Small intestine (tissue), 7 donors: Measurements from ENCODE around the gene C6. TPM values are rescaled to one million over a fixed set of nuclear protein-coding genes. Genes with fewer than 3 reads are reported as not detected.

Experiments used
- DNase-seq, 2 donors: peaks; one replicate each; pipeline versions ENCODE4 v3.0.0 to v3.0.0-alpha.2; 2013
- FAIRE-seq: peaks from 2 replicates; lab custom pipeline; 2012; peaks lifted over from hg19 to GRCh38; lab: Jason Lieb, UNC
- H3K27ac ChIP-seq, 3 donors: one replicate each; pipeline ENCODE4 v1.5.1; 2013; ENCODE audit warnings: low read length in 2 of 3, mild to moderate bottlenecking in 2 of 3, control low read depth in 1 of 3, inconsistent platforms in 1 of 3, low read depth in 1 of 3, moderate library complexity in 1 of 3
- H3K27me3 ChIP-seq, 3 donors: one replicate each; pipeline ENCODE4 v1.6.1; 2013; ENCODE audit warnings: low read length in 3 of 3, inconsistent platforms in 1 of 3; ENCODE audit not compliant: control insufficient read depth in 3 of 3, insufficient read depth in 3 of 3
- H3K36me3 ChIP-seq, 3 donors: one replicate each; pipeline ENCODE4 v1.6.1; 2013; ENCODE audit warnings: low read length in 3 of 3, inconsistent platforms in 1 of 3, low read depth in 1 of 3, mild to moderate bottlenecking in 1 of 3, moderate library complexity in 1 of 3; ENCODE audit not compliant: control insufficient read depth in 3 of 3, insufficient read depth in 2 of 3
- H3K4me1 ChIP-seq, 3 donors: one replicate each; pipeline ENCODE4 v1.6.1; 2013; ENCODE audit warnings: low read length in 2 of 3, inconsistent platforms in 1 of 3, low read depth in 1 of 3, mild to moderate bottlenecking in 1 of 3, moderate library complexity in 1 of 3; ENCODE audit not compliant: control insufficient read depth in 3 of 3, insufficient read depth in 2 of 3
- H3K4me3 ChIP-seq, 3 donors: one replicate each; pipeline ENCODE4 v1.5.1; 2013; ENCODE audit warnings: low read length in 3 of 3, control low read depth in 1 of 3, inconsistent platforms in 1 of 3, low read depth in 1 of 3, mild to moderate bottlenecking in 1 of 3, moderate library complexity in 1 of 3
- H3K9me3 ChIP-seq, 2 donors: one replicate each; pipeline ENCODE4 v1.6.1; 2013; ENCODE audit warnings: low read depth in 1 of 2, low read length in 1 of 2; ENCODE audit not compliant: control insufficient read depth in 2 of 2, insufficient read depth in 1 of 2
- WGBS, 3 donors: extraction: QIAGEN DNeasy Blood & Tissue Kit; methylation state at CpG; one replicate each; pipeline ENCODE4 v1.1.7; 2013; 5-methylcytosine and 5-hydroxymethylcytosine counted together
- polyA plus RNA-seq, 4 donors: library from polyadenylated mRNA; stranded (reverse) in 3 of 4; unstranded in 1 of 4; fragments of 200-250 nt in 3 of 4; fragments of 120-200 nt in 1 of 4; gene quantifications; one replicate each; pipeline versions ENCODE4 v1.2.1 to v1.2.3, GENCODE V29; 2013
- donor health status: healthy with polysubstance abuse.
- donor health status: control.
- donor health status: control.
- donor health status: Bipolar disorder and iron deficiency.
- donor health status: healthy.

C6 gene
- polyA plus RNA-seq, 4 donors, result 0.27 to 122 (median 0.71) TPM

GRCh38 chr5:41181691-41182564, 31.4 kb downstream of the C6 start:
- H3K27ac ChIP-seq, result peak overlapping the region in 2 of 3 donors; percentile 46 to 75

DNA sequence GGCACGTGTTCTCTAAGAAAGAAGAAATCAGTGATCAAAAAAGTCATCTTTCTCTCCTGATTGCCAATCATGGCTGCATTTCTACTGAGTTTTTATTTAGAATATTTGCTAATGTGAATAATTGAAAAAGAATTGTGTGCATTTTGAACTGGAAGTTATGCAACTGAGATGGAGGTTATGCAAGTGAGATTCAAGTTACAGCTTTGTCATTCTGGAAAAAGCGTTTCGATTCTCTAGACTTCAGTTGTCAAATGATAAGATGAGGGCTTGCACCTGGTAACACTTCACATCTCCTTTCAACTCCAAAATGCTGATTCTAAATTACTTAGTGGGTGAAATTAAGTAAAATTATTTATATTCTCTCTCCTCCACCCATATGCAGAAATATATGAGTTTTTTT, 36.4 kb downstream of the C6 start:
- DNase-seq (no peak), FAIRE-seq (no peak)
- 67 to 84% (median 73%) methylated on average over 3 of the region's 3 CpGs for WGBS, 3 donors
- H3K4me1 ChIP-seq, result peaks cover 0 to 7% (median 3%) of the 10 kb centered on the region in 3 donors
- H3K4me3 ChIP-seq, result no peak overlapping the region
- H3K36me3 ChIP-seq, result peaks cover 0 to 4% (median 0%) of the 10 kb centered on the region in 3 donors
- H3K27ac ChIP-seq, result no peak overlapping the region
- H3K9me3 ChIP-seq, result no peaks in the 10 kb centered on the region
- no peaks in the 10 kb centered on the region for H3K27me3 ChIP-seq

More at GRCh38 chr5:41181691-41182564, 31.4 kb downstream of the C6 start:
- 24 to 50% (median 42%) methylated on average over 5 of the region's 5 CpGs for WGBS, 3 donors
- no peak overlapping the region for H3K4me3 ChIP-seq
- no peaks in the 10 kb centered on the region for H3K36me3 ChIP-seq
- DNase-seq, result peak in 1 of 2 donors; percentile 45
- H3K9me3 ChIP-seq, result no peaks in the 10 kb centered on the region
- H3K4me1 ChIP-seq, result peaks cover 0 to 30% (median 8%) of the 10 kb centered on the region in 3 donors
- no peak for FAIRE-seq
- H3K27me3 ChIP-seq, result no peaks in the 10 kb centered on the region

GRCh38 chr5:41172012-41172411, 41.3 kb downstream of the C6 start:
- DNase-seq (no peak), FAIRE-seq (no peak)
- H3K4me3 ChIP-seq, result no peak overlapping the region
- peaks cover 0 to 8% (median 0%) of the 10 kb centered on the region in 3 donors for H3K36me3 ChIP-seq
- H3K27ac ChIP-seq, result no peak overlapping the region
- H3K27me3 ChIP-seq, result no peaks in the 10 kb centered on the region
- H3K4me1 ChIP-seq, result no peaks in the 10 kb centered on the region
- WGBS, 3 donors, result 74 to 91% (median 85%) methylated on average over 3 of the region's 3 CpGs
- no peaks in the 10 kb centered on the region for H3K9me3 ChIP-seq

- 47 to 83% (median 66%) methylated on average over 1 of the region's 1 CpG for WGBS, 3 donors
- Histone ChIP-seq H3K36me3 (peaks cover 0 to 5% (median 0%) of the 10 kb centered on the region in 3 donors), H3K27me3 (no peaks in the 10 kb centered on the region), H3K9me3 (no peaks in the 10 kb centered on the region), H3K4me1 (no peaks in the 10 kb centered on the region), H3K27ac (no peak overlapping the region), H3K4me3 (no peak overlapping the region)
- no peak for DNase-seq
- FAIRE-seq, result no peak
These were observed 52.1 kb downstream of the C6 start for GRCh38 chr5:41161271-41161670.

- Histone ChIP-seq H3K9me3 (no peaks in the 10 kb centered on the region), H3K27me3 (no peaks in the 10 kb centered on the region), H3K36me3 (peaks cover 0 to 10% (median 0%) of the 10 kb centered on the region in 3 donors), H3K4me3 (no peak overlapping the region), H3K27ac (no peak overlapping the region), H3K4me1 (no peaks in the 10 kb centered on the region)
- DNase-seq (no peak), FAIRE-seq (no peak)
- WGBS, 3 donors, result 78 to 84% (median 79%) methylated on average over 5 of the region's 5 CpGs
These were observed 55.9 kb downstream of the C6 start for GRCh38 chr5:41157272-41157894.

DNA sequence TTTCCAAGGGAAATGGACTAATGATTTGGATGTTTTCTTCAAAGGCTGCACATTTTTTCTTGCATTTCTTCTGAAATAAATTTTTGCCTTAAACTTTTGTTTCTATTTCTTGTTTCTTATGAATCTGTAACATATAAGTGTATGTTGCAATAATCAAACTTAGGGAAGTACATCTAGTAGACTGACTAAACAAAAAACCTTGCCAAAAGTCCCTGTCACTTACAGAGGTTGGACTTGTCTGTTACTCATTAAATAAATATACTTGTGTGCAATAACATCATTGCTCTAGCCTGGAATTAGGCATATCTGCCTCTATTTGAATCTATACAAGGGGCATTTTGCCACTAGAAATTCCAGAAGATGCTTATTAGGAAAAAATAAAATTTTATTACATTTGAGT, 56.6 kb downstream of the C6 start:
- no peak overlapping the region for H3K4me3 ChIP-seq
- no peaks in the 10 kb centered on the region for H3K27me3 ChIP-seq
- H3K27ac ChIP-seq, result no peak overlapping the region
- peaks cover 0 to 10% (median 0%) of the 10 kb centered on the region in 3 donors for H3K36me3 ChIP-seq
- DNase-seq, result no peak
- no peaks in the 10 kb centered on the region for H3K9me3 ChIP-seq
- H3K4me1 ChIP-seq, result no peaks in the 10 kb centered on the region
- FAIRE-seq, result no peak

GRCh38 chr5:41154491-41154890, 58.8 kb downstream of the C6 start:
- no peaks in the 10 kb centered on the region for H3K4me1 ChIP-seq
- H3K4me3 ChIP-seq, result no peak overlapping the region
- DNase-seq (no peak), FAIRE-seq (no peak)
- H3K9me3 ChIP-seq, result no peaks in the 10 kb centered on the region
- no peaks in the 10 kb centered on the region for H3K27me3 ChIP-seq
- no peak overlapping the region for H3K27ac ChIP-seq
- WGBS, 3 donors, result 86 to 90% (median 86%) methylated on average over 3 of the region's 3 CpGs
- peaks cover 0 to 11% (median 0%) of the 10 kb centered on the region in 3 donors for H3K36me3 ChIP-seq

DNA sequence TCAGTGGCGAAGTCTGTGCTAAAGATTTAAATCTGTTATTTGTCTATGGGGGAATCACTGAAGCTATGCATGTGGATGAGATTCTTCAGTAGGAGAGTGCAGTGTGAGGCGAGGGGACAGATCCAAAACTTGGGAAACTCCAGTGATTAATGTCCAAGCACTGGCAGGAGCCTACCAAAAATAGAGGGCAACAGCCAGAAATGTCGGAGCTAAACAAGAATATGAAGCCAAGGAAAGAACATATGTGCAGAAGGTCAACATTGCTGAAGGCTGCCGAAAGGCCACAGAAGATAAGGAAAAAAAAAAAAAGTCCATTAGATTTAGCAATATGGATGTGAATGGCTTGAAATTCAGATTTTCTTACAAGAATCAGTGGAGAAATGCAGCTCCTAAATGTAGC, 61.8 kb downstream of the C6 start:
- FAIRE-seq, result no peak
- H3K36me3 ChIP-seq, result peaks cover 0 to 15% (median 0%) of the 10 kb centered on the region in 3 donors

More for the DNA sequence above, 61.8 kb downstream of the C6 start:
- H3K4me1 ChIP-seq, result no peaks in the 10 kb centered on the region
- DNase-seq, result no peak
- WGBS, 3 donors, result 76 to 90% (median 85%) methylated on average over 4 of the region's 4 CpGs
- H3K27ac ChIP-seq, result no peak overlapping the region
- no peaks in the 10 kb centered on the region for H3K27me3 ChIP-seq
- H3K9me3 ChIP-seq, result no peaks in the 10 kb centered on the region
- H3K4me3 ChIP-seq, result no peak overlapping the region
